Keratinocyte (primary cell): ENCODE results near the gene OSBPL5. TPM values are rescaled to one million over a fixed set of nuclear protein-coding genes. Genes with fewer than 3 reads are reported as not detected.

Experiments used
- DNase-seq: peaks from one replicate; pipeline ENCODE4 v3.0.0-alpha.2; 2011; ENCODE audit warnings: low read depth, missing footprints, low spot score
- FAIRE-seq: peaks from 2 replicates; lab custom pipeline; 2011; peaks lifted over from hg19 to GRCh38; lab: Jason Lieb, UNC
- H2AFZ ChIP-seq: 2 replicates; pipeline ENCODE4 v1.6.0; 2012; ENCODE audit warnings: low read length, control low read depth, inconsistent platforms; ENCODE audit not compliant: control insufficient read depth
- H3K27ac ChIP-seq: 2 replicates; pipeline ENCODE4 v1.5.1; 2011; ENCODE audit warnings: low read length; ENCODE audit not compliant: control insufficient read depth, insufficient read depth
- H3K27me3 ChIP-seq: 3 replicates; pipeline ENCODE4 v1.6.0; 2011; ENCODE audit warnings: low read length; ENCODE audit not compliant: control insufficient read depth, insufficient read depth; ENCODE audit errors: extremely low read depth
- H3K36me3 ChIP-seq, 2 experiments: 2 replicates in 1 of 2; 3 replicates in 1 of 2; pipeline ENCODE4 v1.5.1; 2011; ENCODE audit warnings: low read length in 2 of 2, mild to moderate bottlenecking in 1 of 2; ENCODE audit not compliant: control insufficient read depth in 2 of 2, insufficient read depth in 2 of 2; ENCODE audit errors: extremely low read depth in 1 of 2
- H3K4me1 ChIP-seq: 3 replicates; pipeline ENCODE4 v1.5.1; 2011; ENCODE audit warnings: low read length; ENCODE audit not compliant: control insufficient read depth, insufficient read depth; ENCODE audit errors: extremely low read depth
- H3K4me2 ChIP-seq: 3 replicates; pipeline ENCODE4 v1.6.0; 2011; ENCODE audit warnings: low read depth, low read length; ENCODE audit not compliant: control insufficient read depth, insufficient read depth; ENCODE audit errors: extremely low read depth
- H3K4me3 ChIP-seq, 3 experiments: fragments of 200-600 bp in 1 of 3; sonication (generic) in 1 of 3; 2 replicates in 2 of 3; 3 replicates in 1 of 3; pipeline ENCODE4 v1.5.1; 2011 to 2016; ENCODE audit warnings: low read length in 3 of 3, mild to moderate bottlenecking in 3 of 3, control low read depth in 2 of 3, inconsistent platforms in 1 of 3, low read depth in 1 of 3, mixed read lengths in 1 of 3, mixed run types in 1 of 3, moderate library complexity in 1 of 3; ENCODE audit not compliant: control insufficient read depth in 2 of 3, insufficient read depth in 2 of 3; ENCODE audit errors: extremely low read depth in 1 of 3
- H3K79me2 ChIP-seq: 2 replicates; pipeline ENCODE4 v1.6.0; 2012; ENCODE audit warnings: low read length; ENCODE audit not compliant: control insufficient read depth, insufficient read depth
- H3K9ac ChIP-seq: 3 replicates; pipeline ENCODE4 v1.6.0; 2011; ENCODE audit warnings: low read length; ENCODE audit not compliant: control insufficient read depth, insufficient read depth; ENCODE audit errors: extremely low read depth
- H3K9me1 ChIP-seq: 3 replicates; pipeline ENCODE4 v1.6.0; 2011; ENCODE audit warnings: low read length; ENCODE audit not compliant: control insufficient read depth, insufficient read depth; ENCODE audit errors: extremely low read depth
- H3K9me3 ChIP-seq: 2 replicates; pipeline ENCODE4 v1.5.1; 2012; ENCODE audit warnings: low read depth, low read length; ENCODE audit not compliant: control insufficient read depth
- H4K20me1 ChIP-seq: 3 replicates; pipeline ENCODE4 v1.6.0; 2011; ENCODE audit warnings: low read length; ENCODE audit not compliant: control insufficient read depth, insufficient read depth; ENCODE audit errors: extremely low read depth
- EZH2 ChIP-seq: IDR thresholded peaks from one replicate; pipeline ENCODE4 v1.6.1; 2012; ENCODE audit warnings: inconsistent platforms, mild to moderate bottlenecking, low read length, moderate library complexity
- dilution Hi-C: fragments of 300-500 bp; cut with MboI; formaldehyde crosslinking; loops from one replicate; pipeline ENCODE4 v1.7.0; 2020; ENCODE audit warnings: low sequenced_read_pairs; ENCODE audit not compliant: extremely low pct_ligation_motif_present
- polyA plus RNA-seq, 5 experiments: library from polyadenylated mRNA; depleted of rRNA in 3 of 5; stranded (reverse) in 3 of 5; stranded (forward) in 1 of 5; unstranded in 1 of 5; fragments of >200 nt; gene quantifications; 1 replicate in 1 of 5; 2 replicates in 3 of 5; 3 replicates in 1 of 5; pipeline versions ENCODE4 v1.2.1 to v1.2.3, GENCODE V29; 2011 to 2012; ENCODE audit warnings: missing spikeins in 2 of 5, low read depth in 1 of 5, low replicate concordance in 1 of 5
- TF ChIP-seq, protein P1 (sequence below), 3 experiments: IDR thresholded peaks in 1 of 3; conservative IDR thresholded peaks in 1 of 3; optimal IDR thresholded peaks in 1 of 3; 2 replicates in 2 of 3; 3 replicates in 1 of 3; pipeline versions ENCODE3 to v1.5.1; 2011; ENCODE audit warnings: low read length in 3 of 3, mild to moderate bottlenecking in 3 of 3, moderate library complexity in 2 of 3, control low read depth in 1 of 3, inconsistent platforms in 1 of 3; ENCODE audit not compliant: insufficient read depth in 2 of 3; ENCODE audit errors: extremely low read depth in 1 of 3

Gene OSBPL5
- polyA plus RNA-seq, 1 donor (not counting 4 experiments of a cell fraction or from before 2014, with no cell fraction given): 3.0 TPM

DNA sequence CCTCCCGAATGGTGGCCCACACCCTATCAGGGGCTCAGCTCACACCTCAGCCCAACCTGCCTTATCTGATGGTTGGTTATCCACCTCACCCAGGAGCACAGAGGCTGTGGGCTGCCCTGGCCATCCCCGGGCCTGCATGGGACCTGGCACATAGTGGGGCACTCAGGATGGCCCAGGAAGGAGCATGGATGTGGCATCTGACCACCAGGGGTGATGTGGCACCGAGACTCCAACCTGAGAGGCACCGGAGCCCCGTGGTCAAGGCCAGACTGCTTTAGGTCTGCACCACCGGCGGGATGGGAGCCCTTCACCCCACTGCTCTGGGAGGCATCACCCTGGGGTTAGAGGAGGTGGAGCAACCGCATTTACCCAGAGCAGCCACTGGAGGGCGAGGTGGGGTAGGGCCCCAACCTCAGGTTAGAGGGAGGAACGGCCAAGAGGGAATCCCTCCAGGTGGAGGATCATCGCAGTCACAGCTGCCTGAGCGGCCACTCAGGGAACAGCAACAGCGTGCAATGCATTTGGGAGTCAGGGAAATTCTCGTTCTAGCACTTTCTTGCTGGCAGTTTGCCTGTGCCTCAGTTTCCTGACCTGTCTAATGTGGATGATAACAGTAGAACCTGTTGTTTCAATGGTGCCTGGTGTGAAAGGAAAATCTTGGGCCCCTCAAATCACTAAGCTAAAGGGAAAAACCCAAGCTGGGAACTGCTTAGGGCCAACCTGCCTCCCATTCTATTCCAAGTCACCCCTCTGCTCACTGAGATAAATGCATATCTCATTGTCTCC is 55.0 kb downstream of the OSBPL5 start:
- no peak for FAIRE-seq
- TF ChIP-seq, protein P1, sequence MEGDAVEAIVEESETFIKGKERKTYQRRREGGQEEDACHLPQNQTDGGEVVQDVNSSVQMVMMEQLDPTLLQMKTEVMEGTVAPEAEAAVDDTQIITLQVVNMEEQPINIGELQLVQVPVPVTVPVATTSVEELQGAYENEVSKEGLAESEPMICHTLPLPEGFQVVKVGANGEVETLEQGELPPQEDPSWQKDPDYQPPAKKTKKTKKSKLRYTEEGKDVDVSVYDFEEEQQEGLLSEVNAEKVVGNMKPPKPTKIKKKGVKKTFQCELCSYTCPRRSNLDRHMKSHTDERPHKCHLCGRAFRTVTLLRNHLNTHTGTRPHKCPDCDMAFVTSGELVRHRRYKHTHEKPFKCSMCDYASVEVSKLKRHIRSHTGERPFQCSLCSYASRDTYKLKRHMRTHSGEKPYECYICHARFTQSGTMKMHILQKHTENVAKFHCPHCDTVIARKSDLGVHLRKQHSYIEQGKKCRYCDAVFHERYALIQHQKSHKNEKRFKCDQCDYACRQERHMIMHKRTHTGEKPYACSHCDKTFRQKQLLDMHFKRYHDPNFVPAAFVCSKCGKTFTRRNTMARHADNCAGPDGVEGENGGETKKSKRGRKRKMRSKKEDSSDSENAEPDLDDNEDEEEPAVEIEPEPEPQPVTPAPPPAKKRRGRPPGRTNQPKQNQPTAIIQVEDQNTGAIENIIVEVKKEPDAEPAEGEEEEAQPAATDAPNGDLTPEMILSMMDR (optimal IDR thresholded peaks at IDR 0.05 in 1 of 3, IDR thresholded peaks at IDR 0.05 in 1 of 3, conservative IDR thresholded peaks at IDR 0.05 in 1 of 3; ENCODE audit: extremely low read depth in 1 of 3, insufficient read depth in 2 of 3, low read length in 3 of 3): peak; percentile 72 to 91 (median 84)
- TF ChIP-seq EZH2: no peak
- Histone ChIP-seq H4K20me1 (no peaks in the 10 kb centered on the region), H3K9me3 (no peaks in the 10 kb centered on the region), H3K4me1 (no peaks in the 10 kb centered on the region), H3K27ac (no peak overlapping the region), H3K4me2 (no peak overlapping the region), H3K9ac (no peak overlapping the region), H3K9me1 (no peaks in the 10 kb centered on the region), H3K36me3 (peaks cover 0 to 3% of the 10 kb centered on the region in 2 experiments), H2AFZ (no peak overlapping the region), H3K79me2 (no peaks in the 10 kb centered on the region), H3K4me3 (no peak overlapping the region), H3K27me3 (no peaks in the 10 kb centered on the region)
- dilution Hi-C loops: no loop called here
- DNase-seq: no peak

GRCh38 chr11:3109434-3109833 is 55.7 kb downstream of the OSBPL5 start:
- H4K20me1 ChIP-seq: no peaks in the 10 kb centered on the region
- DNase-seq (no peak), FAIRE-seq (no peak)
- H2AFZ ChIP-seq: no peak overlapping the region
- dilution Hi-C loops: no loop called here
- no peaks in the 10 kb centered on the region for H3K27me3 ChIP-seq
- no peak overlapping the region for H3K27ac ChIP-seq
- H3K79me2 ChIP-seq: no peaks in the 10 kb centered on the region
- H3K4me2 ChIP-seq: no peak overlapping the region
- no peak overlapping the region for H3K4me3 ChIP-seq
- no peaks in the 10 kb centered on the region for H3K9me3 ChIP-seq
- no peak for TF ChIP-seq EZH2
- TF ChIP-seq, protein P1 (optimal IDR thresholded peaks at IDR 0.05 in 1 of 3, IDR thresholded peaks at IDR 0.05 in 1 of 3, conservative IDR thresholded peaks at IDR 0.05 in 1 of 3; ENCODE audit: extremely low read depth in 1 of 3, insufficient read depth in 2 of 3, low read length in 3 of 3): no peak
- no peak overlapping the region for H3K9ac ChIP-seq
- H3K36me3 ChIP-seq: peaks cover 0 to 3% of the 10 kb centered on the region in 2 experiments
- H3K9me1 ChIP-seq: no peaks in the 10 kb centered on the region
- no peaks in the 10 kb centered on the region for H3K4me1 ChIP-seq
